Measurements from ENCODE around the gene ZNF200. TPM values are rescaled to one million over a fixed set of nuclear protein-coding genes. Genes with fewer than 3 reads are reported as not detected.

Gene ZNF200
- total RNA-seq, 1 donor from 2014 or later, result 9.0 TPM

DNA sequence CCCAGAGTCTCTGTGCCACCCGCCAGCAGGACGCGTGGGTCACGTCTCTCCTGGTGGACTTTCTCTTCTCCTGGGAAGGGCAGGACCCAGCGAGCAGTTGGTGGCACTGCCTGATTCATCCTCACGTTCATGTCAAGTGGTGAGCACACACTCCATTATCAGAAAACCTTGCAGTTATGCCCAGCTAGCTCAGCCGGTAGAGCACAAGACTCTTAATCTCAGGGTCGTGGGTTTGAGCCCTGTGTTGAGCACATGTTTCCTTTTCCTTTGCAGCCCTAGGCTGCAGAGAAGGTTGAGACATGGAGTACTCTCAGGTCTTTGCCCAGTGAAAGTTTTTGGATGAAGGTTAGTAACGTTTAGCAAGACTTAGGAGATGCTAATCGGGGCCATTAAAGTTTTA lies 39.0 kb downstream of the ZNF200 start:
- H3K27ac Mint-ChIP-seq (ENCODE audit: unreplicated experiment), result no peak overlapping the region
- DNase-seq (ENCODE audit: extremely low spot score, unreplicated experiment), result no peak

DNA sequence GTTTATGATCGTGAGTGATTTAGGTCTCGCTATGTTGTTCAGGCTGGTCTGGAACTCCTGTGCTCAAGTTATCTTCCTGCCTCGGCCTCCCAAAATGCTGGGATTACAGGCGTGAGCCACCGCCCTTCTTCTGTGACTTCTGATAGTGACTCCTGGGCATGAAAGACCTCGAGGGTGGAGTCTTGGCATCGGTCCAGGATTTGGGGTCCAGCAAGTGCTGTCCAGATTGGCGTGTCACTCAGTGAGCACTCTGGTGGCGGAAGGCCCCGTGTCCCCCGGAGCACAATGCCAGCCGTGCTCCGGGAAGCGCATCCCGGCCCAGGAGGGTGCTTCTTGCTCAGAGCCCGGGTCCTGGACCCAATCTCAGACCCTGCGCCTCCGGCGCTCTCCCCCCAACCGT lies 40.2 kb downstream of the ZNF200 start:
- Mint-ChIP-seq H3K36me3 (ENCODE audit: unreplicated experiment) (no peaks in the 10 kb centered on the region), H3K9me3 (ENCODE audit: unreplicated experiment) (no peaks in the 10 kb centered on the region), H3K27me3 (ENCODE audit: unreplicated experiment) (peaks cover 28% of the 10 kb centered on the region), H3K27ac (ENCODE audit: unreplicated experiment) (no peak overlapping the region), H3K4me3 (ENCODE audit: unreplicated experiment) (no peak overlapping the region), H3K4me1 (ENCODE audit: unreplicated experiment) (peaks cover 17% of the 10 kb centered on the region)
- TF ChIP-seq, protein P1, sequence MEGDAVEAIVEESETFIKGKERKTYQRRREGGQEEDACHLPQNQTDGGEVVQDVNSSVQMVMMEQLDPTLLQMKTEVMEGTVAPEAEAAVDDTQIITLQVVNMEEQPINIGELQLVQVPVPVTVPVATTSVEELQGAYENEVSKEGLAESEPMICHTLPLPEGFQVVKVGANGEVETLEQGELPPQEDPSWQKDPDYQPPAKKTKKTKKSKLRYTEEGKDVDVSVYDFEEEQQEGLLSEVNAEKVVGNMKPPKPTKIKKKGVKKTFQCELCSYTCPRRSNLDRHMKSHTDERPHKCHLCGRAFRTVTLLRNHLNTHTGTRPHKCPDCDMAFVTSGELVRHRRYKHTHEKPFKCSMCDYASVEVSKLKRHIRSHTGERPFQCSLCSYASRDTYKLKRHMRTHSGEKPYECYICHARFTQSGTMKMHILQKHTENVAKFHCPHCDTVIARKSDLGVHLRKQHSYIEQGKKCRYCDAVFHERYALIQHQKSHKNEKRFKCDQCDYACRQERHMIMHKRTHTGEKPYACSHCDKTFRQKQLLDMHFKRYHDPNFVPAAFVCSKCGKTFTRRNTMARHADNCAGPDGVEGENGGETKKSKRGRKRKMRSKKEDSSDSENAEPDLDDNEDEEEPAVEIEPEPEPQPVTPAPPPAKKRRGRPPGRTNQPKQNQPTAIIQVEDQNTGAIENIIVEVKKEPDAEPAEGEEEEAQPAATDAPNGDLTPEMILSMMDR (IDR thresholded peaks at IDR 0.05), result no peak
- DNase-seq (ENCODE audit: extremely low spot score, unreplicated experiment), result no peak

More for the DNA sequence above, 39.0 kb downstream of the ZNF200 start:
- TF ChIP-seq, protein P1 (IDR thresholded peaks at IDR 0.05), result no peak
- Mint-ChIP-seq H3K9me3 (ENCODE audit: unreplicated experiment) (no peaks in the 10 kb centered on the region), H3K4me1 (ENCODE audit: unreplicated experiment) (peaks cover 9% of the 10 kb centered on the region), H3K36me3 (ENCODE audit: unreplicated experiment) (no peaks in the 10 kb centered on the region), H3K27me3 (ENCODE audit: unreplicated experiment) (peaks cover 26% of the 10 kb centered on the region), H3K4me3 (ENCODE audit: unreplicated experiment) (no peak overlapping the region)

DNA sequence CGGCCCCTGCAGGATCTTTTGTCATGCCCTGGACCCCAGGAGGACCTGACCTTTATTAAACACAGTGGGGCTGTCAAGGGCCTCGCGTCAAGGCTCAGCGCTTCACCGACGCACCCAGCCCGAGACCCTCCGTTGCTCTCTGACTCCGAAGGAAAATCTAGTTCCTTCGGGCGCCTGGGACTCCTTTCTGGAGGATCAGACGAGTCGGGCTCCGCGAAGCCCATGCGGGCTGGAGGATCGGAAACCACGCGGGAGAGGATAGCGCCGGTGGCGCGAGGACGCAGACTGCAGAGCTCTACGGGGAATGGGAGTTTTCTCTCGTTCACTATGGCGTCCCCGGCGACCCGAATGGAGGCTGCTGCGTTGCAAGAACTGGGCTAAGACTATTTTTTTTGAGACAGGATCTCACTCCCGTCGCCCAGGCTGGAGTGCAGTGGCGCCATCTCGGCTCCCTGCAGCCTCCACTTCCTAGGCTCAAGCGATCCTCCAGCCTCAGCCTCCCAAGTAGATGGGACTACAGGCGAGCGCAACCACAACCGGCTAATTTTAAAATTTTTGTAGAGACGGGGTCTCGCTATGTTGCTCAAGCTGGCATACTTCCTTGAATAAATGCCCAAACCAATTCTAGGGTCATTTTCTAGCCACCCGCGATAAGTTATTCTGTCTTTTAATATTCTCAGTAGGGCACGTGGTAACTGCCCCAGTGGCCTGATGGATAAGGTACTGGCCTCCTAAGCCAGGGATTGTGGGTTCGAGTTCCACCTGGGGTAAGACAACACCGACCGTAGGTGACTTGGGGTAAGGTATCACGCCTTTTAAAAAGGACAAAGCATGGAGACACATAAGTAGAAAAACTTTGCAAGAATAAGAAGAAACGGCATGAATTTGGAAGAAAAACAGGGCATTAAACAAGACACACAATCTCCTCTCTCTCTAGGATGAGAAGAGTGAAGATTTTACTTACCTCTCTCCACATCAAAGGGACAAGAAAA lies 41.4 kb downstream of the ZNF200 start:
- H3K27me3 Mint-ChIP-seq (ENCODE audit: unreplicated experiment), result peaks cover 28% of the 10 kb centered on the region

DNA sequence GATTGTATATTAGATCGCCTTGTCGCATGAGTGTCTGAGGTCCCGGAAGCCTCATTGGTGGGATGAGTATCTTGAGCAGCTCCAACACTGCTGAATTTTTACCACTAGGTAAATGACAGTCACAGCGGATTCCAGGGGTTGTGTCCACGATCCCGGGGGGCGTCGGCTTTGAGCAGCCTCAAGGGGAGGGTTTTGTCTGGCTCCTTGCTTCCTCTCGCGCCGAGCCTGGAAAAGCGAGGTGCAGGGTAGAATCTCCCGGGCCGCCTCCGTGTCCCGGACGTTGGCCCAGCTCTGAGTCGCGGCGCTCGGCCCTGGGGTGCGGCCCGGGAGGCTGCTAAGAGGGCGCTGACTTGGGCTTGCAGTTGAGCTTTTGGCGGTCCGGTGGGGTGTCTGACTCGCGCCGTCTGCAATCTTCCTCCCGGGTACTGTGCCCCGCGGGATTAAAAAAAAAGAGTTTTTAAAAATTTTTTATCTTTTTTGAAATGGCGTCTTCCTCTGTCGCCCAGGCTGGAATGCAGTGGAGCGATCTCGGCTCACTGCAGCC lies 42.4 kb downstream of the ZNF200 start:
- H3K4me1 Mint-ChIP-seq (ENCODE audit: unreplicated experiment), result peaks cover 30% of the 10 kb centered on the region
- TF ChIP-seq, protein P1 (IDR thresholded peaks at IDR 0.05), result no peak
- no peak overlapping the region for H3K27ac Mint-ChIP-seq (ENCODE audit: unreplicated experiment)
- no peaks in the 10 kb centered on the region for H3K9me3 Mint-ChIP-seq (ENCODE audit: unreplicated experiment)
- H3K27me3 Mint-ChIP-seq (ENCODE audit: unreplicated experiment), result peaks cover 23% of the 10 kb centered on the region
- no peak for DNase-seq (ENCODE audit: extremely low spot score, unreplicated experiment)
- H3K36me3 Mint-ChIP-seq (ENCODE audit: unreplicated experiment), result no peaks in the 10 kb centered on the region
- no peak overlapping the region for H3K4me3 Mint-ChIP-seq (ENCODE audit: unreplicated experiment)

More for the DNA sequence above, 41.4 kb downstream of the ZNF200 start:
- Mint-ChIP-seq H3K4me1 (ENCODE audit: unreplicated experiment) (peaks cover 25% of the 10 kb centered on the region), H3K27ac (ENCODE audit: unreplicated experiment) (no peak overlapping the region), H3K9me3 (ENCODE audit: unreplicated experiment) (no peaks in the 10 kb centered on the region), H3K36me3 (ENCODE audit: unreplicated experiment) (no peaks in the 10 kb centered on the region), H3K4me3 (ENCODE audit: unreplicated experiment) (no peak overlapping the region)
- TF ChIP-seq, protein P1 (IDR thresholded peaks at IDR 0.05), result no peak
- DNase-seq (ENCODE audit: extremely low spot score, unreplicated experiment), result no peak

DNA sequence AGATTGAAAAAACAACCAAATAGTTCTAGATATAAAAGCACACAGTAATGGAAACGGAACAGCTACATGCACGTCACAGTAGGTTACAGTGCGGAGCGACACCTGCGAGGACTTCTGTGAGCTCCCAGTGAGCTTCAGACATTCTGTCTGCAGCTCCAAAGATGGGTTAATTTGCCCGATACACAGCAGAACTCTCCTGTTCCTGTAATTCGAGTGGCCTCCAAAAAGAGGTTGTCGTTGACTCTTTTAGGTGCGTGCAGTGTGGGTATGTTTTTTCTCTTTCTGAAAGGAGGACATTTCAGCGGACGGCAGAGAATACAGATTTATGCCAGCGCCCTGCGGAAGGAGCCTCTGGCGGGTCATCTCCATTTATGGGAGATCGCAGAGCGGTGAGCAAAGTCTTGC lies 44.0 kb downstream of the ZNF200 start:
- H3K9me3 Mint-ChIP-seq (ENCODE audit: unreplicated experiment), result no peaks in the 10 kb centered on the region
- H3K27me3 Mint-ChIP-seq (ENCODE audit: unreplicated experiment), result peaks cover 21% of the 10 kb centered on the region
- DNase-seq (ENCODE audit: extremely low spot score, unreplicated experiment), result no peak
- H3K36me3 Mint-ChIP-seq (ENCODE audit: unreplicated experiment), result no peaks in the 10 kb centered on the region
- TF ChIP-seq, protein P1 (IDR thresholded peaks at IDR 0.05), result no peak
- H3K4me3 Mint-ChIP-seq (ENCODE audit: unreplicated experiment), result peak overlapping the region; percentile 56
- peaks cover 30% of the 10 kb centered on the region for H3K4me1 Mint-ChIP-seq (ENCODE audit: unreplicated experiment)
- H3K27ac Mint-ChIP-seq (ENCODE audit: unreplicated experiment), result no peak overlapping the region
